Measurements from ENCODE around the gene YARS1.

- TF ChIP-seq, protein P1, sequence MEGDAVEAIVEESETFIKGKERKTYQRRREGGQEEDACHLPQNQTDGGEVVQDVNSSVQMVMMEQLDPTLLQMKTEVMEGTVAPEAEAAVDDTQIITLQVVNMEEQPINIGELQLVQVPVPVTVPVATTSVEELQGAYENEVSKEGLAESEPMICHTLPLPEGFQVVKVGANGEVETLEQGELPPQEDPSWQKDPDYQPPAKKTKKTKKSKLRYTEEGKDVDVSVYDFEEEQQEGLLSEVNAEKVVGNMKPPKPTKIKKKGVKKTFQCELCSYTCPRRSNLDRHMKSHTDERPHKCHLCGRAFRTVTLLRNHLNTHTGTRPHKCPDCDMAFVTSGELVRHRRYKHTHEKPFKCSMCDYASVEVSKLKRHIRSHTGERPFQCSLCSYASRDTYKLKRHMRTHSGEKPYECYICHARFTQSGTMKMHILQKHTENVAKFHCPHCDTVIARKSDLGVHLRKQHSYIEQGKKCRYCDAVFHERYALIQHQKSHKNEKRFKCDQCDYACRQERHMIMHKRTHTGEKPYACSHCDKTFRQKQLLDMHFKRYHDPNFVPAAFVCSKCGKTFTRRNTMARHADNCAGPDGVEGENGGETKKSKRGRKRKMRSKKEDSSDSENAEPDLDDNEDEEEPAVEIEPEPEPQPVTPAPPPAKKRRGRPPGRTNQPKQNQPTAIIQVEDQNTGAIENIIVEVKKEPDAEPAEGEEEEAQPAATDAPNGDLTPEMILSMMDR (conservative IDR thresholded peaks at IDR 0.05; ENCODE audit: low read depth, low read length) = no peak
- TF ChIP-seq CEBPB (IDR thresholded peaks at IDR 0.05; ENCODE audit: low read depth, low read length) (no peak), POLR2A (IDR thresholded peaks at IDR 0.05; ENCODE audit: low read depth, low read length) (no peak), SMC3 (IDR thresholded peaks at IDR 0.05; ENCODE audit: low read depth, low read length) (no peak), BHLHE40 (IDR thresholded peaks at IDR 0.05; ENCODE audit: low read depth, low read length) (no peak), MAFK (IDR thresholded peaks at IDR 0.05; ENCODE audit: low read depth, low read length) (no peak), MXI1 (IDR thresholded peaks at IDR 0.05; ENCODE audit: borderline replicate concordance, low read depth, low read length) (no peak), MAZ (IDR thresholded peaks at IDR 0.05; ENCODE audit: borderline replicate concordance, low read depth, low read length) (no peak), CHD1 (IDR thresholded peaks at IDR 0.05; ENCODE audit: low read depth, low read length) (no peak)
- TF ChIP-seq, protein P2, sequence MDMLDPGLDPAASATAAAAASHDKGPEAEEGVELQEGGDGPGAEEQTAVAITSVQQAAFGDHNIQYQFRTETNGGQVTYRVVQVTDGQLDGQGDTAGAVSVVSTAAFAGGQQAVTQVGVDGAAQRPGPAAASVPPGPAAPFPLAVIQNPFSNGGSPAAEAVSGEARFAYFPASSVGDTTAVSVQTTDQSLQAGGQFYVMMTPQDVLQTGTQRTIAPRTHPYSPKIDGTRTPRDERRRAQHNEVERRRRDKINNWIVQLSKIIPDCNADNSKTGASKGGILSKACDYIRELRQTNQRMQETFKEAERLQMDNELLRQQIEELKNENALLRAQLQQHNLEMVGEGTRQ (IDR thresholded peaks at IDR 0.05; ENCODE audit: low read depth, low read length) = no peak
Measured at GRCh38 chr1:32858136-32858535, 41.0 kb upstream of the YARS1 start.
